Measurements from ENCODE around the gene PSD4.
A peak's percentile ranks its signal among the peaks of the same experiment; 100 is the strongest.

Gene PSD4

DNA sequence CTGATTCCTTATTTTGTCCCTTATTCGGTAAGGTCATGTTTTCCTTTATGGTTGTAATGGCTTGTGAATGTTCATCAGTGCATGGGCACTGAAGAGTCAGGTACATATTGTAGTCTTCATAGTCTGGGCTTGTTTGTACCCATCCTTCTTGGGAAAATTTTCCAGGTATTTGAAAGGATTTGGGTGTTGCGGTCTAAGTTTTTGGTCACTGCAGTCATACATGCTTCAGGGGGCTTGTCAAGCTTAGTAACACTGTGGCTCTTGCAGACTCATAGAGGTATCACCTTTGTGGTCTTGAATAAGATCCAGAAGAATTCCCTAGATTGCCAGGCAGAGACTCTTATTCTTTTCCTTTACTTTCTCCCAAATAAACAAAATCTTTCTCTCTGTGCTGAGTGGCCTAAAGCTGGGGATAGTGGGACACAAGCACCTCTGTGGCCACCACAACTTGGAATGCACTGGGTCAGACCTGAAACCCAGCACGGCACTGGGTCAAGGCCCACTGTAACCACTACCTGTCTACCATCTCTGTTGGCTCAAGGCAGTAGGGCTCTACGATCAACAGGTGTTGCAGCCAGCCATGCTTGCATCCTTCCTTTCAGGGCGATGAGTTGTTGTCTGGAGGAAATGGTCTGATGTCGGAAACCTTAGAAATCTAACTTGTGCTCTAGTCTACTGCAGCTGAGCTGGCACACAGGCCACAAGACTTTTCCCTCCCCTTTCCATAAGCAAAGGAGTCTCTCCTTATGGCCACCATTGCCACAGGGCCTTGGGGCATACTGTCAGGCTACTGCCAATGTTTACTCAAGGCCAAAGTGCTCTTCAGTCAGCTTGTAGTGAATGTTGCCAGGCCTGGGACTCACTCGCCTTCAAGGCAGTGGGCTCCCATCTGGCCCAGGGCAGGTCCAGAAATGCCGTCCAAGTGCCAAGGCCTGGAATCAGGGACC, 24.9 kb upstream of the PSD4 start:
- H3K4me3 ChIP-seq (replicated peaks; ENCODE audit: low read depth, low read length), result no peak overlapping the region
- DNase-seq (ENCODE audit: low read depth), result no peak
- TF ChIP-seq CTCF (IDR thresholded peaks at IDR 0.05; ENCODE audit: low read length, missing control alignments), result no peak

- TF ChIP-seq CTCF (IDR thresholded peaks at IDR 0.05; ENCODE audit: low read length, missing control alignments), result no peak
- DNase-seq (ENCODE audit: low read depth), result no peak
- no peak overlapping the region for H3K4me3 ChIP-seq (replicated peaks; ENCODE audit: low read depth, low read length)
Measured at GRCh38 chr2:113149553-113150257, 24.1 kb upstream of the PSD4 start.

- H3K4me3 ChIP-seq (replicated peaks; ENCODE audit: low read depth, low read length), result no peak overlapping the region
- DNase-seq (ENCODE audit: low read depth), result no peak
- no peak for TF ChIP-seq CTCF (IDR thresholded peaks at IDR 0.05; ENCODE audit: low read length, missing control alignments)
Measured at GRCh38 chr2:113150258-113150601, 23.5 kb upstream of the PSD4 start.

- no peak for DNase-seq (ENCODE audit: low read depth)
- no peak overlapping the region for H3K4me3 ChIP-seq (replicated peaks; ENCODE audit: low read depth, low read length)
- no peak for TF ChIP-seq CTCF (IDR thresholded peaks at IDR 0.05; ENCODE audit: low read length, missing control alignments)
Measured at GRCh38 chr2:113155331-113155730, 18.4 kb upstream of the PSD4 start.

DNA sequence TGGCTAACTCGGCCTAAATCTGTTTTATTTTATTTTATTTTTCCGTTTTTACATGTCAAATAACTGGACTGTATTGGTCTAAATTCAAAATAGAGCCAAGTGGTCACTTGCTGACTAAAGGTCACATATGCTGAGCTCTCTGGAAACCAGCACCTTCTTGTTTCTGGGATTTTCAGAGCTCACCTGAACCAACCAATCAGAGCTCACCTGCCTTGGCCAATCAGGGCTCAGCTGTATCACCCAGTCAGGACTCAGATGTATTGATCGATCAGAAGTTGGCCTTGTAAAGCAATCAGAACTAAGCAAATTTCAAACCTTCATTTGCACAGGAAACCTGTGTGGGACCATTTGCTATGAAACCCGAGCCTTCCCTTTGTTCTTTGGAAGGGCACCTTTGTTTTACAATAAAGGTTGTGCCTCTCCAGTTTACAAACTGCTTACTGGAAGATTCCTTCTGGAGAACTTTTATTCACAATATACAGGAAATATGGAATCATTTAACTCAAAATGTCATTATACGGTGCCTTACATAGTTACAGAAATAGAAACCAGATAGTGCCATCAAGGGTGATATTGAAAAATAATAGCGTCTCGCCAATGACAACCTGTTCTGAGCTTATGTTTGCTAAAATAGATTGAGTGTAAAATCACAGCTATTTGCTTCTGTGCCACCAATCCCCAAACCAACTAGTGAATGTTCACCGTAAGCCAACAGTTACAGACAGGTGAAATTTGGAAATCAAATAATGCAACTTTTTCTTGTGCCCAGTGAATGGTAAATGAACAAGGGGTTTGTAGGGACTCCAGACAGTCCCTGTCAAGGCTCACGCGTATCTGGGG, 17.3 kb upstream of the PSD4 start:
- no peak overlapping the region for H3K4me3 ChIP-seq (replicated peaks; ENCODE audit: low read depth, low read length)
- TF ChIP-seq CTCF (IDR thresholded peaks at IDR 0.05; ENCODE audit: low read length, missing control alignments), result no peak
- DNase-seq (ENCODE audit: low read depth), result no peak

GRCh38 chr2:113157118-113157896, 16.5 kb upstream of the PSD4 start:
- peak overlapping the region; percentile 8 for H3K4me3 ChIP-seq (replicated peaks; ENCODE audit: low read depth, low read length)
- TF ChIP-seq CTCF (IDR thresholded peaks at IDR 0.05; ENCODE audit: low read length, missing control alignments), result no peak
- no peak for DNase-seq (ENCODE audit: low read depth)
